HK-2 (cell line): ENCODE results near the gene CLPTM1.
A peak's percentile ranks its signal among the peaks of the same experiment; 100 is the strongest.
"Not testable (repeated sequence)": the region's sequence is repeated elsewhere in the genome, so short reads cannot be mapped to it uniquely, and the experiment has no call there.

Experiments
- DNase-seq: peaks from one replicate; pipeline ENCODE4 v3.0.0-alpha.2; 2018; ENCODE audit not compliant: unreplicated experiment

CLPTM1 gene

GRCh38 chr19:44975444-44975843, 20.3 kb downstream of the CLPTM1 start:
- no peak for DNase-seq

DNA sequence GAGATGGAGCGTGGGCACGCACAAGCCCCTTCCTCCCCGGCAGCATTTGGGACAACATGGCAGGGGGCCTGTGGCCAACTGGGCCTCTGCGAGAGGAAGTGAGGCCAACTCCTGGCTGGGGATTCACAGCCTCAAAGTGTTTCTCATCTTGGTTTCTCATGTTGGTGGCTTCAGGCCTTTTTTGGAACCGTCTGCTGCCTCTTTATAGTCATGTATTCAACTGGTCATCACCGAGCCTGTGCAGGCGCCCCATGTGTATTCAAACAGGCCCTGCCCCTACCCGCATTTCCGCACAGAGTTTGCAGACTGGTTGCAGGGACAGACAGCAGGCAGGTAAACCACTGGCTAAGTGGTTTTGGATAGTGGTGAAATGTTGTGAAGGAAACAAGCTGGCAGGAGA, 28.8 kb downstream of the CLPTM1 start:
- no peak for DNase-seq

- no peak for DNase-seq
Observed at GRCh38 chr19:44985445-44985844, 30.3 kb downstream of the CLPTM1 start.

- DNase-seq = no peak
Observed at GRCh38 chr19:44986389-44986788, 31.2 kb downstream of the CLPTM1 start.

DNA sequence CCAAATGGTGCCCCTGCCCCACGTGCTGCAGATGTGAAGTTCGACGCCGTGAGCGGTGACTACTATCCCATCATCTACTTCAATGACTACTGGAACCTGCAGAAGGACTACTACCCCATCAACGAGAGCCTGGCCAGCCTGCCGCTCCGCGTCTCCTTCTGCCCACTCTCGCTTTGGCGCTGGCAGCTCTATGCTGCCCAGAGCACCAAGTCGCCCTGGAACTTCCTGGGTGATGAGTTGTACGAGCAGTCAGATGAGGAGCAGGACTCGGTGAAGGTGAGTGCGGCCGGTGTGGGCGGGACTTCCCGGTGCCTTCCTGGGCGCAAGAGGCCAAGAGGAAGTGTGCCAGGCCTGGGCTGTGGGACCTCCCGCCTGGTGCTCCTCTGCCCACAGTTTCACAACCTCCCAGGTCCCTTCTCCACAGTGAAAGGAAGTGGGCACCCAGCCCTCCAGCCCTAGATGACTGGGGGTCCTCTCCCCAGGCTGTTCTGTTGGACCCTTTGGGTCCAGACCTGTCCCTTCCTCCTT, 32.0 kb downstream of the CLPTM1 start:
- no peak for DNase-seq

DNA sequence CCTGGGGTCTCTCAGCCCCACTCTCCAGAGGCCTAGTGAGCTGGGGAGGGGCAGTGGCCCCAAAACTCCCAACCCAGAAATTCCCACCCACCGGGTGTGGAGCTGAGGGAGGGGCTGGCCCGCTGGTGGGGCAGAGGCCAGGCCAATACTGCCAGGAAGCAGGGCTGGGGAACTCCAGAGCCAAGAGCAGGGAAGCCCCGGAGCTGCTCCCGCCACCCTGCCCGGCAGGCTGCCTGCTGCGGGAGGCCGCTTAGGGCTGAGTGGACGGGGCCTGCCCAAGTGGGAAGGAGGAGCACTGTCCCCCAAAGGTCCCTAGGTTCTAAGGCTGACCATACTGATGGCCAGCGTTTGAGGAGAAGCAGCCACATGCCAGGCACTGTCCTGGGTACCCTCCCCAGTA, 33.1 kb downstream of the CLPTM1 start:
- no peak for DNase-seq

GRCh38 chr19:44988896-44989556, 33.8 kb downstream of the CLPTM1 start:
- DNase-seq = peak; percentile 33

DNA sequence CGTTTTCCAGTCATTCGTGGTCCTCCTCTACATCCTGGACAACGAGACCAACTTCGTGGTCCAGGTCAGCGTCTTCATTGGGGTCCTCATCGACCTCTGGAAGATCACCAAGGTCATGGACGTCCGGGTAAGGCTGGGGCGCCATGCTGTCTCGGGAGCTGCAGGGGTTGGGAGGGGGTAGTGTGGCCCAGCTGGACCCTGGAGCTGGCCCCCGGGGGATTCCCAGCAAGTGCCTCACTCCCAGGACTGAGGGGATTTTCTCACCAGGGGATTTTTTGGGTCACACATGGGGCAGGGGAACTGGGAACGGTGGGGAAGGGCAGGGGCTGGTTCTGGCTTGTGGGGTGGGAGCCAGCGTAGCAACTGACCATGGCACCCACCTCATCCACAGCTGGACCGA, 35.3 kb downstream of the CLPTM1 start:
- DNase-seq = no peak

GRCh38 chr19:44990966-44991365, 35.8 kb downstream of the CLPTM1 start:
- no peak for DNase-seq

- DNase-seq = no peak
Observed at GRCh38 chr19:44992336-44993163, 37.4 kb downstream of the CLPTM1 start.

GRCh38 chr19:44993526-44993925, 38.3 kb downstream of the CLPTM1 start:
- no peak for DNase-seq

- no peak for DNase-seq
Observed at GRCh38 chr19:44993926-44994537, 38.9 kb downstream of the CLPTM1 start.

DNA sequence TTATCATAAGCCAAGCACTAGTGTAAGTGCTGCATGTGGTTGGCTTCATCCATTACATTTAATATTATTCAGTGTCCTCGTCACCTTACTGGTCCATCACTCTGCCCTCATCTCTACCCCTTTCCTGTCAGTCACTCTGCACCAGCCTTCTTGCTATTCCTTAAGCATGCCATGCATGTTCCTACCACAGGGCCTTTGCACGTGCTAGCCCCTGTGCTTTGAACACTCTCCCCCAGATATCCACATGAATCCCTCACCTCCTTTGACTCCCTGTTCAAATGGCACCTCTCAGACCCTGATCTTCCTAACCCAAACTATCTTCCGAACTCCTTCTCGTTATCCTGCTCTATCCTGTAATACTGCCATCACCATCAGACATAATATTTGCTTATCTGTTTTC, 42.8 kb downstream of the CLPTM1 start:
- no peak for DNase-seq

- DNase-seq = not testable (repeated sequence)
Observed at GRCh38 chr19:44999131-44999925, 44.1 kb downstream of the CLPTM1 start.

GRCh38 chr19:45000665-45001064, 45.5 kb downstream of the CLPTM1 start:
- DNase-seq = not testable (repeated sequence)

DNA sequence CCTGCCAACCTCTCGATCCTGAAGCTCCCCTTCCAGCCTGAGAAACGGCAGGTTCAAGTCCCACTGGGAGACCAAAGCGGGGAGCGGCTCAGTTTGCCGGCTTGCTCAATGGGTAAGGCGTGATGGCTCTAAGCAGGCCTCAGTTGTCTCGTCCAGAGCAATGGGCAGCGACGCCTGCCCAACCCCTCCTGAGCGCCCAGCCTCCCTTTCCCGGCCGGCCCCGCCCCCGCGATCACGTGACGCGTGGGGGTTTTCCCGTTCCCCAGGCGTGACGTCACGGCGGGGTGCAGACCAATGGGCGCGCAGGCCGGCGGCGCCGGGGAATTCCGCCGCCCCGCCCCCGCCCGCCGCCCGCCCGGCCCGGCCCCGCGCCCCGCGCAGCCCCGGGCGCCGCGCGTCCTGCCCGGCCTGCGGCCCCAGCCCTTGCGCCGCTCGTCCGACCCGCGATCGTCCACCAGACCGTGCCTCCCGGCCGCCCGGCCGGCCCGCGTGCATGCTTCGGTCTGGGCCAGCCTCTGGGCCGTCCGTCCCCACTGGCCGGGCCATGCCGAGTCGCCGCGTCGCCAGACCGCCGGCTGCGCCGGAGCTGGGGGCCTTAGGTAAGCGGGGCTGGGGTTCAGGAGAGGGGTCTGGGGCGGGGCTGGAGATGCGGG, 46.0 kb downstream of the CLPTM1 start, which contains the start of gene RELB:
TSS of gene RELB (plus strand) at position 378 of the 653 bp plus-strand sequence. CDS start at position 494, 116 bp downstream.
- peak; percentile 93 for DNase-seq

DNA sequence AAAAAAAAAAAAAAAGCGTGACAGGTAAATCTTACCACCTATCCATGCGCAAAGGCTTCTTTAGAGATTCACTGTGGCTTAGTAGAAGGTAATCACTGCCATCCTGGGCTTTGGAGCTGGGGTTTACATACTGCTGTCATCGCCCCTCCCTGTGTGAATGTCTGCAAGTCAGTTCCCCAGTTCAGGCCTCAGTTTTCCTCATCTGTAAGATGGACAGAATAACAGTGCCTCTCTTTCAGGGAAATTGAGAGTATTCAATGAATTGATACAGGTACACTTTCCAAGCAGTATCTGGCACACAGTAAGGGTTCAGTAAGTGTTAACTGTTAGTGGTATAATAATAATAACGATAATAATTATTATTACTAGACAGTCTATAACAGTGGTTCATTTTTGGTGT, 48.3 kb downstream of the CLPTM1 start:
- DNase-seq = no peak

DNA sequence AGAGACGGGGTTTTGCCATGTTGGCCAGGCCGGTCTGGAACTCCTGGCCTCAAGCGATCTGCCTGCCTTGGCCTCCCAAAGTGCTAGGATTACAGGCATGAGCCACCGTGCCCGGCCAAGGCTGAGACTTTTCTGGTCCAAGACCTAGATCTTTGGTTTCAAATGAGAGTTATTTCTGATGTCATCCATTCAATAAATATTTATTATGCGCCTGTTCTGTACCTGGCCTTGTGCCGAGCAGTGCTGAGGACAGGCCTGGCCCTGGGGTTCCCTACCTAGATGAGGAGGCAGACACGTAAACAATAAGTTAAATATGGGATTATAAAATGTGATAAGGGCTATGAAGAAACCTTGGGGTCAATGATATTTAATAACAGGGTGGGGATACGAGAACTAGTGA, 50.6 kb downstream of the CLPTM1 start:
- DNase-seq = no peak

DNA sequence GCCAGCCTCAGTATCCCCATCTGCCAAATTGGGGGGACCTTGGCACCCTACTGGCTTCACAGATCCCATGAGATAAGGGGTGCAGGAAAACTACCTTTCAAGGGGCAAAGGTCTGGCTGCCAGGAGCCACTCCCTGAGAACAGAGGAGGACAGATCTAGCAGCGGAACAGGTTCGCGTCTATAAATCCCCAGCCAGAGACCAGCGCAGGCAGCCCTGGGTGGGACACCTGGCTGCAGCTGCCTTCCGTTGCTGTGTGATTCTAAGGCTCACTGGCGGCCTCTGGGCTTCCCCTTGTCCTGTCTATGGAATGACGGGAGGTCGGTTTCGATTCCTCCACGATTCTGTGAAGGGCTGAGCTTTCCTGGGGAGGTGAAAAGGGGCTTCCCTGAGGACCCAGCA, 53.4 kb downstream of the CLPTM1 start:
- DNase-seq = no peak

GRCh38 chr19:45009625-45010255, 54.6 kb downstream of the CLPTM1 start:
- DNase-seq = no peak

GRCh38 chr19:45010306-45010705, 55.1 kb downstream of the CLPTM1 start:
- no peak for DNase-seq
